Fibroblast of peridontal ligament (primary cell): ENCODE data around the gene ZNF521.

ENCODE experiments used
- DNase-seq: peaks from one replicate; pipeline ENCODE4 v3.0.0-alpha.2; 2010; ENCODE audit errors: extremely low read depth

ZNF521 gene

DNA sequence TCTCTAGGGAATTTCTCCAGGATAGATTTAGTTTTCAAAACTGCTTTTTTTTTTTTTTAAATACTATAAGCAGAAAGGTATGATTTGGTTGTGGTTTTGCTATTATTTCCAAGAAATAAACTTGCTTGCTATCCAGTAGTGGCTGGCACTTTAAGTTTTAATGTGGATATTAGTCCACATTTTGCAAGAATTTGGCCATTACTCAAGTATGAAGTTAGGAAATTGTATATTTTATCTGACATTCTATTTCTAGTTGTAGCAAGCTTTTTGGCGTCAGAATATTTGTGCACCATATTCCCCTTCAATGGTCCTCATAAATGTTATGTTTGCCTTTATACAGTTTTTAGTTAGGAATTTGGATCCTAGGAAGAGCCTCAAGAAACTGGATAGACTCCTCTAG, 226.3 kb downstream of the ZNF521 start:
- DNase-seq, result peak; percentile 35

DNA sequence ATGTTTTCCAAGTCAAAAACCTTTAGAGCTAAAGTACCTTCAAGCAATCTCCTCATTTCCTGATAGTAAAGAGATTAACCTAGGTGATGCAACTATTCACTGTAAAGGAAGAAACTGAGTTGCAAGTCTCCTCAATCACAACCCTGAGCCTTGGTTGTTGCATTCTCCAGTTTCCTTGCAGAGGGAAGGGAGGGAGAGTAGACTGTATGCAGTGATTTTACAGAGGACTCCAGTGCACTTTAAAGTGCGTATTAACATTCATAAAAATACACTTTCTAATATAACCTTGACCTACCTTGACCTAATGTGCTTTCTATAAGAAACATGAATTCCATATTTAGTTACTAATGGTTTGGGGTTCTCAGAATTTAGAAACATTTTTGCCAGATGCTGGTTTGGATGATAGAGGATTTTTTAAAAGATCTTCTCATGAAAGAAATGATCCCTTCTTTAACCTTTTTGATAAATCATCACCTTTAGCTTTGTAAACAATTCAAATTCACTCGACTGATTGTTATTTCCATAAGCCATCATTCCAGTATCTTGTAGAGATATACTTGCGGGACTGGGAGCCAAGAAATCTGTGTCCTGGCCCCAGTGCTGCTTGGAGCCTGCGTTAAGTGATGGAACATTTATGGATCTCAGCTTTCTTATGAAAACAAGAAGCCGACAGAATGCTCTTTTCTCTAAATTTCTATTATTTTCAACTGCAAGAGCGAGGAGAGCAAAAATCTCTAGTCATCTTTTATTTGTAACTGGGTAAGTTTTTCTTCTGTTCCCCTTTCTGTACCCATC, 228.3 kb downstream of the ZNF521 start:
- DNase-seq, result no peak

DNA sequence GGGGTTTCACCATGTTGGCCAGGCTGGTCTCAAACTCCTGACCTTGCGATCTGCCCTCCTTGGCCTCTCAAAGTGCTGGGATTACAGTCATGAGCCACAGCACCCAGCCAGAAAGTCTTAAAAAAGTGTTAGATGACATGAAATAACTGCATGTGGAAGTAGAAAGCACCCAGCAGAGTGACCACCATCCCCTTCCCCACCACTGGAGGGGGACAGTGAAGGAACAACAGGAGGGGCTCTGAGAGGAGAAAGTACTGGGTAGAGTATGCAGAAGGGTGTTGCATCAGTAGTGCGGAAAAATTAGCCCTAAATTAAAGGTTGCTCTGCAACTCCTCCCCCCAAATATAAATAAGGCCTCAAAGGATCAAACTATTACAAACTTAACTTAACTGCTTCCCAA, 230.5 kb downstream of the ZNF521 start:
- DNase-seq, result no peak

DNA sequence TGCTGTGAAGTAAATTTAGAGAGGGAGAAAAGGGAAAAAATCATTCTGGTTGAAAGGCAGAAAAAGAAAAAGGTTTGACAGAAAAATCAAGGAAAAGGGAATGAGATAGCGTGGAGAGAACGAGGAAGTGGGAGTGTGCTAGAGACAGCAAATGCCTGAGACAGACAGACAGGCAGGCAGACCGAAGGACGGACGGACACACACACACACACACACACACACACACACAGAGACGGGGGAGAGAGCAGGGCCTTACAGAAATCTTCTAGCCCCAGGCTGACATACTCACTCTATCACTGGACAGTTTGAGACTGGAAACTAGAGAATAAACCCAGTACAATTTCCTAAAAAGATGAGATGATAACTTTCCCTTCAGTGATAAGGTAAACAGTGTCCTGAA, 238.4 kb downstream of the ZNF521 start:
- no peak for DNase-seq

GRCh38 chr18:25112821-25113434, 239.0 kb downstream of the ZNF521 start:
- no peak for DNase-seq

- DNase-seq, result no peak
Measured at GRCh38 chr18:25111377-25112288, 240.3 kb downstream of the ZNF521 start.

DNA sequence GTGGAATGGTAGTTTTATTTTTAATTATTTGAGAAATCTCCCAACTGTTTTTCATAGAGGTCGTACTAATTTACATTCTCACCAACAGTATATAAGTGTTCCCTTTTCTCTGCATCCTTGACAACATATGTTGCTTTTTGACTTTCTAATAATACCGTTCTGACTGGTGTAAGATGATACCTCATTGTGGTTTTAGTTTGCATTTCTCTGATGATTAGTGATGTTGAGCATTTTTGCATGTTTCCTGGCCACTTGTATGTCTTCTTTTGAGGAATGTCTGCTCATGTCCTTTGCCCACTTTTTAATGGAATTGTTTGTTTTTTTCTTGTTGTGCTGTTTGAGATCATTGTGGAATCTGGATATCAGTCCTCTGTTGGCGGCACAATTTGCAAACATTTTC, 242.5 kb downstream of the ZNF521 start:
- DNase-seq, result peak; percentile 32

DNA sequence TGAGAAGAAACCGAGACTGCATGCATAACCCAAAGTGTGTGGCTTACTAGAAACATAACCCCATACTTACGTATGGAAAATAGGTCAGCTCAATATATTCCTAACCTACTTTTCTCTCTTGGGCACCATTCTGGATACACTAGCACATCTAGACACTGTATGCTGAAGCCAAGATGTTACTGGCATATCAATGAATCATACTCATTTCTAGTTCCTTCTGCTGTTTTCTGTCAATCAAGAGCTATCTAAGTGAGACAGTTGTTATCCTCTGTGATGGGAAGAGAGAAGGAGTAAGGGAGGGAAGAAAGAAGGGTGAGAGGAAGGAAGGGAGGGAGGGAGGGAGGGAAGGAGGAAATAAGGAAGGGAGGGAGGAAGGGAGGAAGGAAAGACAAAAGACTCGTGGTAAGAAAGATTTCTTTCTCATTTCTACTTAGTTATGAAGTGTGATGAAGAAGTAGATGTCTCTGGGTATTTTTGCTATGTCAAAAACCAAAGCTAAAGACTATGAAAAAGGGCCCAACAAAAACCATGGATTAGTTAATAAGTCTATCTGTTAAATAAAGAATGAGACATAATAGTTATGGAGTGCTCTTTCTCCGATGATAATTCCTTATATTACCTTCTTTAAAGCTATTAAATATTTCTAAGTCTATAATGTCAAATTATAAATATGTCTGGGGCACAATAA, 248.4 kb downstream of the ZNF521 start:
- no peak for DNase-seq

DNA sequence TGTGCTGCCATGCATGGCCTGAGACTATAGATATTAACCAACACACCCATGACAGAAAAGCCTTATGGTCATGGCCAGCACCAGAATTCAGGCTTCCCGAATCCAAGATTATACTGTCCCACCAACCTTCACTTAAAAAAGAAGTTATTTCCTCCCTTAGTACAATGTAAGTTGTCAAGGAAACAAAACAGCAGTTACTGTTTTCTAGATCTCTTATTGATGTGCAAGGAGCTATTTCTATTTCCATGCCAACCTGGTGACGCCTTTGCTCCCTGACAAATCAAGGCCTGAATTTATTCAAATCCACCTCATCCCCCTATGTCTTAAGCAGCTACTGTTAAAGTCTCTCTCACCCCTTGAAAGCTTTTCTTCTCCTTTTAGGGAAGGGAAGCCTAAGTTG, 249.3 kb downstream of the ZNF521 start:
- no peak for DNase-seq

- DNase-seq, result no peak
Measured at GRCh38 chr18:25100418-25100817, 251.5 kb downstream of the ZNF521 start.

DNA sequence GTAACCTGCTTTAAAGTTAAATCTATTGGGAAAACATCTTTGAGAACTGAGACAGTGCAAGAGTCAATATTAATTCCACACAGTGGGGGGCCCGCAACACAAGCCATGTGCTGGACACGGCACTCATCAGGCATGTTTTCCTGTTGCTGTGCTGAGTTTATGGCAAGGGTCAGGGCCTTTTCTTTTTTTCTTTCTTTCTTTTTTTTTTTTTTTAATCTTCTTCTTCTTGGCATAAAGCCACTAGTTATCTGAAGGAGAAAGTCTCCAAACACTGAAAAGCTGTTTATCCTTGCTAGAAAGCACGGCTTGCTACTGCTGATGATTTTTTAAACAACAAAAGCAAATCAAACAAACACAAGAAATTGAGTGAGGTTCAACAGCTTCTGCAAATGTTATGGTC, 252.1 kb downstream of the ZNF521 start:
- DNase-seq, result peak; percentile 17

- no peak for DNase-seq
Measured at GRCh38 chr18:25097569-25098056, 254.4 kb downstream of the ZNF521 start.

DNA sequence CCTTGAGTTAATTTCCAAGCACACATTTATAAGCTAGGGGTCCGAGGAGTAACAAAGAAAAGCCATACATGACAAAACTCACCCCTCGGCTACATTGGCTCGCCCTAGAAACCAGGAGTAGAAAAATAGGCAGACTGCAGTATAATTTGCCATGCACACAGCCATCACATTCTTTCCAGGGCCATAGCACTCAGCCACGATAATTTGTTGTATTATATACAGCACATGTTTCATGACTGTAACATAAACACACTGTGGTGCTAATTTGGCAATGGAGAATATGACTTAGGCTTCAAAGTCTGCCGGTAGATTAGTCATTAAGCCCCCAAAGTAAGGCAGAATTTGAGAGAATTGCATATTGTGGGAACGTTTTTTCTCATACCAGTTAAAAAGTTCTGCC, 254.9 kb downstream of the ZNF521 start:
- peak; percentile 49 for DNase-seq

- no peak for DNase-seq
Measured at GRCh38 chr18:25093141-25093540, 258.8 kb downstream of the ZNF521 start.

- DNase-seq, result no peak
Measured at GRCh38 chr18:25089470-25089869, 262.5 kb downstream of the ZNF521 start.

DNA sequence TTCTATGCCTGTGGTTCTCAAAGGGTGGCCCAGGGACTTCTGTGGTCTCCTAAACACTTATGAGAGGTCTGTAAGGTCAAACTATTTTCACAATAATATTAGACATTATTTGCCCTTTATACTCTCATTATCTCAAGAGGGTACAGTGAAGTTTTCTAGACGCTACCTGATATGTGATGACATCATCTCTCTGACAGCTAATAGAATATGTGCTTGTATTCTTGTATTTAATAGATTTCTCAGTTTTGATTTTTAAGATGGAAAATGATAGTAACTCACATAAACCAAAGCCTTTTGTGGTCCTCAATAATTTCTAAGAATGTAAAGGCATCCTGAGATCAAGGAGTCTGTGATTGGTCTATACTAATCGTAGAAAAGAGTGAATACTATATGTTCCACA, 265.1 kb downstream of the ZNF521 start:
- no peak for DNase-seq

DNA sequence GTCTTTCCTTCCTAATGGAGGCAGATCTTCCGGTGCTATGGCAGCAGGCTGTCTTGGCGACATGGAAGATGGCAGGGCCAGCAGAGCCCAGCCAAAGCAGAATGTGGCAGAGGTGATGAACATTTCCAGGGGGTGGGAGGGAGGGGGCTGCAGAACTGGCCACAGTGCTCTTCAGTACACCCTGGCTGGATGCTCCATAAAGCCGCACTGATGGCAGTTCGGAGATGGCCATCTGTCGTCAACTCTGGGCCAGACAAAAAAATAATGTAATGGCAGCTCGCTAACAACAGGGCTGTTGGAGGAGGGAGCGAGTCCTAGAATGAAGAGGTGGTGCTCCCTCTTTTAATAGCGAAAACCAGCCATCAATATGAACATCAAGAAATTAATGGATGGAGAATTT, 271.0 kb downstream of the ZNF521 start:
- DNase-seq, result no peak

DNA sequence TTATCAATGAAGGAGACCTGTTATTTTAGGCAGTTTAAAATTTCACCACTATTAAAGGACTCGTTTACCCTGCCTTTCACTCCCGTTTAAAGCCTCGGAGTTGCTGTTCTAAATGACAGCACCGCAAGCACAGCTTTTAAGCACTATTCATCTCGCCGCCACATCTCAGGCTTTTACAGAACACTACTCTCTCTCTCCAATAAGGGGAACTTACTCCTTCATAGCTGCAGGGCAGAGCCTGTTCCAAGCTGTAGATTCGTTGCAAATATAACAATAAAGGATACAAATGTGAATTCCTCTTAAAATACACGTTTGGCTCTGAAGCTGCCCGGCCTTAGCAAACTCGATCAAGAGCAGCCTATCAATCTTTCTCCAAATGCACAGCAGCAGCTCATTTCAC, 271.8 kb downstream of the ZNF521 start:
- DNase-seq, result no peak

DNA sequence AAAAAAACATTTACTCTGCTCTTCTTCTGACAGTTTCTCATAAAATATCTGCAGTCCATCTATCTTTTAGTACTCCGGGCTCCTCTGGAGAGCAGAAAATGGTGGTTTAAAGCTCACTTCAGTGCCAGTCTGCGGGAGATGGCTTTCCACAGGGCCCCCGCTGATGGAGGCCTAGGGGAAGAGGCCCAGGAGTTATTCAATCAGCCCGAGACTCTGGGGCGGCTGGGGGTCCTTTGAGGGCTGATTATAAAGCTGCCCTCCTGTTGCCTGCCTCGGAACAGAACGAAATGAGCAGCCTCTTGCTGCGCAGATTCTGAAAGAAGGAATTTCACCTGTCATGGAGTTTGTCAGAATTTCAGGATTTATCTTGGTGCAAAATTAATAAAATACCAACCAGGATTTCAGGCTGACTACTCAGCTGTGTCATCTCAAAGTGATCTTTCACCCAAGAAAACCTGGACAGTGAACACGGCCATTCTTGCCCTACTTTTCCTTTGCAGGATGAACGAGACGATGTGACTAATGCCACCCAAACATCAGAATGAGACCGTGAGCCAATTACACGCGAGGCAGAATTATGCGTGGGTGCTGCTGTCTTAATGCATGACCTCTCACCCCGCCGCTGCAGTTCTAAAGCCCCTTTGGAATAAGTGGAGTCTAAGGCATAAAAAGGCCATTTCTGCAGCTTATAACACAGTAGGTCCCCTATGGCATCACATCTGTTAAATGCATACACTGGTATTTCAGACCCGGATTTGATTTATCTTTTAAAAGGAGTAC, 273.8 kb downstream of the ZNF521 start:
- DNase-seq, result no peak

DNA sequence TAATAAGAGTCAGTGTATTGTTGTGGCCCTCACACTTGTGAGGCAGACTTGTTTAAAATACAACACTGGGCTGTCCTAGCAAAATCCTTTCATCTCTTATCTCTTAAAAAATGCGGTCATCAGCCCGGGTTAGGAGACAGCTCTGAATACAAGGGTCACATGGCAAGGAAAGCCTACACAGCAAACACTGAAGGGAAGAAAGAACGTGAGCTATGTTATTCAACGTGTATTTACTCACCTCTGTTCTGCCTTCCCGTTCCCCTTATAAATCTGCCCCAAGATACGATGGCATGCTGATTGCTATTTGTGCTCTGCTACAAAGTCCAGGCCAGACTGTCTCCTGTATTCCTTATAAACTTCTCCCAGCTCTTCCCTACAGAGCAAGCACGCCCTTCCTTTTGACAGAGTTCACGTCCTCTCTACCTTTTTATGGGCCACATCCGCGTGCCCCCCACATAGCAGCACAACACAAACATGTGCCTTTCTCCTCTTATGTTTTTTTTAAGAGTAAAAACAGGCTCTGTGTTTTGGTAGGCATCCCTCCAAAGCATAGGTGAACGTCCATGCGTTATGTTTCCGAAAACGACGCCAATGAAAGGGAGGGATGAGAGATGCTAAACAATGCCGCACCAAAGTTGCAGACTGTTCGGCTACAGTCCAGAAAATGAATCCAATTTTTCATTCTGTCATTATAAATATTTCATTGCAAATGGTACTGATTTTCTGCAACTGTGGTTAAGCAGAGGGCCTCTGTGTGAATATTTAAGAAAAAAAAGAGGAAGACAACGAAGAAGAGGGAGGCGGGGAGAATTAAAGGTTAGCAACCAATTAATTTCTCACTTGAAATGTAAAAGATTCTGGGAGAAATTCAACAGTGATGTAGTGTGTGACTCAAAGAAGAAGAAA, 274.7 kb downstream of the ZNF521 start:
- no peak for DNase-seq
